Transverse colon (tissue), 4 donors: ENCODE results near the gene YWHAQ.

ENCODE experiments used
- POLR2AphosphoS5 ChIP-seq, 3 donors: sonication (generic); formaldehyde crosslinking; IDR thresholded peaks; one replicate each; pipeline ENCODE4 v1.6.1; 2016; ENCODE audit warnings: antibody characterized with exemption in 3 of 3
- TF ChIP-seq, protein P1 (sequence below), 5 experiments: fragments of 200-600 bp in 3 of 5; fragments of 450-650 bp in 2 of 5; sonication (generic) in 3 of 5; IDR thresholded peaks; 1 replicate in 2 of 5; 2 replicates in 3 of 5; pipeline ENCODE4 v1.5.1; 2016 to 2017; ENCODE audit warnings: antibody characterized with exemption in 5 of 5, inconsistent platforms in 3 of 5, mild to moderate bottlenecking in 2 of 5, moderate library complexity in 1 of 5

DNA sequence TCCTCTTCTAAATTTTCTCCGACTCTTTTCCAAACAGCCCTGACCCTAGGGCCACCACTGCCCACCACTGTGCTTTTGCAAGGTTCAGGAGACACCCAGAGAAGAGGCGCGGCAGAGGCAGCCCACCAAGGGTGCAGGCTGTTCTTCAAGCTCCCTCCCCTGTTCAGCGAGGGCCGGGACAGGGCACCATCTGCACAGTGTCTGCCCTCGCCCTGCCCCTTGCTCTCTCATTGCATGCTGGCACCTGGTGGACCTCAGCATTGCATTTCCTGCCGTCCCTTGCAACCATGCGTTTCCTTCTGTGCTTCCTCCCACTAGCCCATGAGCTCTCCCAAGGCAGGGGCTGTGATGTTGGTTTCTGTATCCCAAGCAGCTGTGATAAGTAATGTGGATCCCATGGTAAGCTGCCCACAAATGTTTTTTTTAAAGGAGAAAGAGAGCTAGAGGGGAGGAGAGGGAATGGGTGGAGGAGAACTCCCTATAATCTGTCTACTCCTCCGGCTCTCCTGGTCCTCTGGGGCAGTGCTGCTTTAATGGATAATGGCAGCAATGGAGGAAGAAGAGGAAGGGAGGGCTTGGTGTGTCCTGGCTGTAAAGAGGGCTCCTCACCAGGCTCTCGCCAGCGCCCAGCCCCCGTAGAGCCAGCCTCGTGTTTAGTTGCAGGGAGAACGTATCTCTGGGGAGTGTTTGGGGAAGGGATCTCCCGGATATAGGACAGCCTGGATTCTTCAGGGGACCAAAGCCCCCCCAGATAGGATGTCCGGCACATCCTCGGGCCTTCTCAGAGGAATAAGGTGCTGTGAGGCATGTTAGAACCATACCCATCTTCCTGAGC is 15.6 kb upstream of the YWHAQ start:
- TF ChIP-seq, protein P1, sequence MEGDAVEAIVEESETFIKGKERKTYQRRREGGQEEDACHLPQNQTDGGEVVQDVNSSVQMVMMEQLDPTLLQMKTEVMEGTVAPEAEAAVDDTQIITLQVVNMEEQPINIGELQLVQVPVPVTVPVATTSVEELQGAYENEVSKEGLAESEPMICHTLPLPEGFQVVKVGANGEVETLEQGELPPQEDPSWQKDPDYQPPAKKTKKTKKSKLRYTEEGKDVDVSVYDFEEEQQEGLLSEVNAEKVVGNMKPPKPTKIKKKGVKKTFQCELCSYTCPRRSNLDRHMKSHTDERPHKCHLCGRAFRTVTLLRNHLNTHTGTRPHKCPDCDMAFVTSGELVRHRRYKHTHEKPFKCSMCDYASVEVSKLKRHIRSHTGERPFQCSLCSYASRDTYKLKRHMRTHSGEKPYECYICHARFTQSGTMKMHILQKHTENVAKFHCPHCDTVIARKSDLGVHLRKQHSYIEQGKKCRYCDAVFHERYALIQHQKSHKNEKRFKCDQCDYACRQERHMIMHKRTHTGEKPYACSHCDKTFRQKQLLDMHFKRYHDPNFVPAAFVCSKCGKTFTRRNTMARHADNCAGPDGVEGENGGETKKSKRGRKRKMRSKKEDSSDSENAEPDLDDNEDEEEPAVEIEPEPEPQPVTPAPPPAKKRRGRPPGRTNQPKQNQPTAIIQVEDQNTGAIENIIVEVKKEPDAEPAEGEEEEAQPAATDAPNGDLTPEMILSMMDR (IDR thresholded peaks at IDR 0.05), result no peak
- TF ChIP-seq POLR2AphosphoS5 (IDR thresholded peaks at IDR 0.05), result no peak
